IMR-90 (cell line): ENCODE results near the gene CD9.

Source experiments
- BHLHE40 ChIP-seq: fragments of 150-350 bp; IDR thresholded peaks from 2 replicates; pipeline ENCODE4 v1.6.1; 2016; ENCODE audit warnings: mild to moderate bottlenecking, low read depth, low read length
- CEBPB ChIP-seq: IDR thresholded peaks from 2 replicates; pipeline ENCODE4 v1.6.1; 2012; ENCODE audit warnings: low read depth, low read length, improper control_type of control experiment
- CHD1 ChIP-seq: IDR thresholded peaks from 2 replicates; pipeline ENCODE4 v1.6.1; 2012; ENCODE audit warnings: low read depth, low read length, improper control_type of control experiment
- FOS ChIP-seq: fragments of 150-350 bp; IDR thresholded peaks from 2 replicates; pipeline ENCODE4 v1.6.1; 2016; ENCODE audit warnings: low read depth, low read length
- MAFK ChIP-seq: IDR thresholded peaks from 2 replicates; pipeline ENCODE4 v1.6.1; 2012; ENCODE audit warnings: low read depth, low read length, improper control_type of control experiment
- MXI1 ChIP-seq: IDR thresholded peaks from 2 replicates; pipeline ENCODE4 v1.6.1; 2012; ENCODE audit warnings: low read depth, mild to moderate bottlenecking, low read length, moderate library complexity, borderline replicate concordance
- NFE2L2 ChIP-seq: fragments of 150-350 bp; IDR thresholded peaks from 2 replicates; pipeline ENCODE4 v1.6.1; 2016; ENCODE audit warnings: low read depth, mild to moderate bottlenecking, low read length
- POLR2A ChIP-seq: IDR thresholded peaks from 2 replicates; pipeline ENCODE4 v1.6.1; 2012; ENCODE audit warnings: mild to moderate bottlenecking, low read depth, low read length
- RAD21 ChIP-seq: IDR thresholded peaks from 2 replicates; pipeline ENCODE4 v1.6.1; 2012; ENCODE audit warnings: low read length, improper control_type of control experiment
- RCOR1 ChIP-seq: IDR thresholded peaks from 2 replicates; pipeline ENCODE4 v1.6.1; 2012; ENCODE audit warnings: mild to moderate bottlenecking, low read length, improper control_type of control experiment; ENCODE audit not compliant: insufficient replicate concordance
- RFX5 ChIP-seq: IDR thresholded peaks from 2 replicates; pipeline ENCODE4 v1.8.0; 2012; ENCODE audit warnings: low read depth, mild to moderate bottlenecking, low read length, moderate library complexity
- TF ChIP-seq, protein P1 (sequence below): conservative IDR thresholded peaks from 2 replicates; pipeline ENCODE4 v1.5.1; 2012; ENCODE audit warnings: mild to moderate bottlenecking, low read depth, low read length, improper control_type of control experiment
- TF ChIP-seq, protein P2 (sequence below): fragments of 150-350 bp; IDR thresholded peaks from 2 replicates; pipeline ENCODE4 v1.6.1; 2016; ENCODE audit warnings: low read depth, mild to moderate bottlenecking, low read length, moderate library complexity, borderline replicate concordance
- TF ChIP-seq, protein P3 (sequence below): fragments of 150-350 bp; IDR thresholded peaks from 2 replicates; pipeline ENCODE4 v1.6.1; 2017; ENCODE audit warnings: mild to moderate bottlenecking, antibody characterized with exemption, low read length, low read depth

GRCh38 chr12:6180268-6181051 is 19.7 kb upstream of the CD9 start:
- TF ChIP-seq, protein P1, sequence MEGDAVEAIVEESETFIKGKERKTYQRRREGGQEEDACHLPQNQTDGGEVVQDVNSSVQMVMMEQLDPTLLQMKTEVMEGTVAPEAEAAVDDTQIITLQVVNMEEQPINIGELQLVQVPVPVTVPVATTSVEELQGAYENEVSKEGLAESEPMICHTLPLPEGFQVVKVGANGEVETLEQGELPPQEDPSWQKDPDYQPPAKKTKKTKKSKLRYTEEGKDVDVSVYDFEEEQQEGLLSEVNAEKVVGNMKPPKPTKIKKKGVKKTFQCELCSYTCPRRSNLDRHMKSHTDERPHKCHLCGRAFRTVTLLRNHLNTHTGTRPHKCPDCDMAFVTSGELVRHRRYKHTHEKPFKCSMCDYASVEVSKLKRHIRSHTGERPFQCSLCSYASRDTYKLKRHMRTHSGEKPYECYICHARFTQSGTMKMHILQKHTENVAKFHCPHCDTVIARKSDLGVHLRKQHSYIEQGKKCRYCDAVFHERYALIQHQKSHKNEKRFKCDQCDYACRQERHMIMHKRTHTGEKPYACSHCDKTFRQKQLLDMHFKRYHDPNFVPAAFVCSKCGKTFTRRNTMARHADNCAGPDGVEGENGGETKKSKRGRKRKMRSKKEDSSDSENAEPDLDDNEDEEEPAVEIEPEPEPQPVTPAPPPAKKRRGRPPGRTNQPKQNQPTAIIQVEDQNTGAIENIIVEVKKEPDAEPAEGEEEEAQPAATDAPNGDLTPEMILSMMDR = no peak
- TF ChIP-seq CEBPB = no peak
- no peak for TF ChIP-seq POLR2A
- TF ChIP-seq RCOR1 = no peak
- TF ChIP-seq MXI1 = no peak
- TF ChIP-seq RFX5 = no peak
- TF ChIP-seq RAD21 = no peak
- TF ChIP-seq, protein P2, sequence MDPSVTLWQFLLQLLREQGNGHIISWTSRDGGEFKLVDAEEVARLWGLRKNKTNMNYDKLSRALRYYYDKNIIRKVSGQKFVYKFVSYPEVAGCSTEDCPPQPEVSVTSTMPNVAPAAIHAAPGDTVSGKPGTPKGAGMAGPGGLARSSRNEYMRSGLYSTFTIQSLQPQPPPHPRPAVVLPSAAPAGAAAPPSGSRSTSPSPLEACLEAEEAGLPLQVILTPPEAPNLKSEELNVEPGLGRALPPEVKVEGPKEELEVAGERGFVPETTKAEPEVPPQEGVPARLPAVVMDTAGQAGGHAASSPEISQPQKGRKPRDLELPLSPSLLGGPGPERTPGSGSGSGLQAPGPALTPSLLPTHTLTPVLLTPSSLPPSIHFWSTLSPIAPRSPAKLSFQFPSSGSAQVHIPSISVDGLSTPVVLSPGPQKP = no peak
- no peak for TF ChIP-seq NFE2L2
- TF ChIP-seq MAFK = no peak
- peak; percentile 36; the same call in 1 of the 2 replicates for TF ChIP-seq FOS
- TF ChIP-seq, protein P3, sequence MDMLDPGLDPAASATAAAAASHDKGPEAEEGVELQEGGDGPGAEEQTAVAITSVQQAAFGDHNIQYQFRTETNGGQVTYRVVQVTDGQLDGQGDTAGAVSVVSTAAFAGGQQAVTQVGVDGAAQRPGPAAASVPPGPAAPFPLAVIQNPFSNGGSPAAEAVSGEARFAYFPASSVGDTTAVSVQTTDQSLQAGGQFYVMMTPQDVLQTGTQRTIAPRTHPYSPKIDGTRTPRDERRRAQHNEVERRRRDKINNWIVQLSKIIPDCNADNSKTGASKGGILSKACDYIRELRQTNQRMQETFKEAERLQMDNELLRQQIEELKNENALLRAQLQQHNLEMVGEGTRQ = no peak
- peak; percentile 26; the same call in 1 of the 2 replicates for TF ChIP-seq BHLHE40
- TF ChIP-seq CHD1 = no peak
